SKM-1 treated with dmso at 0.1 percent for 144 hours (cell line): ENCODE data around the gene EEF1A1.
"Not testable (repeated sequence)": the region's sequence is repeated elsewhere in the genome, so short reads cannot be mapped to it uniquely, and the experiment has no call there.

Source experiments
- DNase-seq: peaks from one replicate; lab custom pipeline; 2025; ENCODE audit not compliant: unreplicated experiment; lab: John Stamatoyannopoulos, UW

Gene EEF1A1

DNA sequence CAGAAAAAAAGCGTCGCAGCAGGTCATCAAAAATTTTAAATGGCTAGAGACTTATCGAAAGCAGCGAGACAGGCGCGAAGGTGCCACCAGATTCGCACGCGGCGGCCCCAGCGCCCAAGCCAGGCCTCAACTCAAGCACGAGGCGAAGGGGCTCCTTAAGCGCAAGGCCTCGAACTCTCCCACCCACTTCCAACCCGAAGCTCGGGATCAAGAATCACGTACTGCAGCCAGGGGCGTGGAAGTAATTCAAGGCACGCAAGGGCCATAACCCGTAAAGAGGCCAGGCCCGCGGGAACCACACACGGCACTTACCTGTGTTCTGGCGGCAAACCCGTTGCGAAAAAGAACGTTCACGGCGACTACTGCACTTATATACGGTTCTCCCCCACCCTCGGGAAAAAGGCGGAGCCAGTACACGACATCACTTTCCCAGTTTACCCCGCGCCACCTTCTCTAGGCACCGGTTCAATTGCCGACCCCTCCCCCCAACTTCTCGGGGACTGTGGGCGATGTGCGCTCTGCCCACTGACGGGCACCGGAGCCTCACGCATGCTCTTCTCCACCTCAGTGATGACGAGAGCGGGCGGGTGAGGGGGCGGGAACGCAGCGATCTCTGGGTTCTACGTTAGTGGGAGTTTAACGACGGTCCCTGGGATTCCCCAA is at the start of gene EEF1A1:
EEF1A1 (minus strand) TSS at position 345 of the 663 bp plus-strand sequence. CDS start 1,006 bp downstream, outside the sequence.
- peak; percentile 99 for DNase-seq

DNA sequence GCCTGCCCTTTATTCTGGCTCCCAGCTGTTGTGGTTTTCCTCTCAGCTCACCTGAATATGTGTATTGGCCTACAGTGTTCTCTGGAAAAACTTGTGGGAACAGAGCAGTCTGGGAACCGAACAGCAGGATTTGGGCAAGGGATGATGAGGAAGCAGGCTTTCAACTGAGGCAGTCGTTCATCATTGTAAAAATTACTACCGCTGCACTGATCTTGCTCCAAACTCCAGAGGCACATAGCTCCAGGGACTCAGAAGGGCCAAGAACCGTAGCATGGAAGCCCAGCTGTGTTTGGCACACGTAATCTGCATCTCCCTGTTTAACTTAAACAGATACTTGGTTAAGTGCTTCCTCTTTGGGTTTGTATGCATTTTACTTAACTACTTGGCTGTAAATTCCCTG is 48.3 kb upstream of the EEF1A1 start:
- no peak for DNase-seq

DNA sequence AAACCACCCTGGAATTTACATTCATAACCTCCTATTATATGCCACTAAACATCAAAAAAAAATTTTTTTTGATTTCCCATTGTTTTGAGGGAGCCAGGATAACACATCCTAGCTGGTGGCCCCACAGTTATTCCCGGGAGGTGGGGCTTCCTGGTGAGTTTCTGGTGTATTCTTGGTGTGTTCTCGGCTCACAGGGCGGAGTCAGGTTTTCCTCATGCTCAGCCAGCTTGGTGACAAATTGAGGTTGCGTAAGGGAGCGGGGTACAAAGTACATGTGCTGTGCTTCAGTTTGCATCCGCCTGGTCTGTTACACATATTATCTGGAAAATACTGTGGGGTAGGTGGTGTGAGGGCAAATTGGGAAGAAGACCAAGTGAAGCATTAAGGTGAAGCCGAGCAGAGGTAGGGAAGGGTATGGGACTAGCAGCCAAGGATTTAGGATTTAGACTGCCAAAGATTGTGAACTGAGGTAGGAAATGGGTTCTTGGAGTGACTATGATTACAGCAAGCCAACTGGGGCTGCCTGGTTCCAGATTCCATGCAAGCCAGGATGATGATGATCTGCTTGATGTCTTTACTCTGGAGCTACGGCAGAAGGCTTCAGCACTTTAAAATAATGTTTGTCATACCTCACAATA is 46.2 kb upstream of the EEF1A1 start:
- DNase-seq, result peak; percentile 10

DNA sequence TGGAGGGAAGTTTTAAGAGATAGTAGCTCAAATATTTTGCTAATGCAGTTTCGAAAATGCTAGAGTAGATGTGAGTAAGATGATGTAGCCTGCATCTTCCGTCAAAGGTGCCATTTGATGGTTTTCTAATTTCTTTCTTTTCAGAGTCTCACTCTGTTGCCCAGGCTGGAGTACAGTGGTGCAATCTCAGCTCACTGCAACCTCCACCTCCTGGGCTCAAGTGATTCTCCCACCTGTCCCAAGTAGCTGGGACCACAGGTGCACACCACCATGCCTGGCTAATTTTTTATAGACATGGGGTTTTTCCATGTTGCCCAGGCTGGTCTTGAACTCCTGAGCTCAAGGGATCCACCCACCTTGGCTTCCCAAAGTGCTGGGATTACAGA is 45.6 kb upstream of the EEF1A1 start:
- not testable (repeated sequence) for DNase-seq

DNA sequence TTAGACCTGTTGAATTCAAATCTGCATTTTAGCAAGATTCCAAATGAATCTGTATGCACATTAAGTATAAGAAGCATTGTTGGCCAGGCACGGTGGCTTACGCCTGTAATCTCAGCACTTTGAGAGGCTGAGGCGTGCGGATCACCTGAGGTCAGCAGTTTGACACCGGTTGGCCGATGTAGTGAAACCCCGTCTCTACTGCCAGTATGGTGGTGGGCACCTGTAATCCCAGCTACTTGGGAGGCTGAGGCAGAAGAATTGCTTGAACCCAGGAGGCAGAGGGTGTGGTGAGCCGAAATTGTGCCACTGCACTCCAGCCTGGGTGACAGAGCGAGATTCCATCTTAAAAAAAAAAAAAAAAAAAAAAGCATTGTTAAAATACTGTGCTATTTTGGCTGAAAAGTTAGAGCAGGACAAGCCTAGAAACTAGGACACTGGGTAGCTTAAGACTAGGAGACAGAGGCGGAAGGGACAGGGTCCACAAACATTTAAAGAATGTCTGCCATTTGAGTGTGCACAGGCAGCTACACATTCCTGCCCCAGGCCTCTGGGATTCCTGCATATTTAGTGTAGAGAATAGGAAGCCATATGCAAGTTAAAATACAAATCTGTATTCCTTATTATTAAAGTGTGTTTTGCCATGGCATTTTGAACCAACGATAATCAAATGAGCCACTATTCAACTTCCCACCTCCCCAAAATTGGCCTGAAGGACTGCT is 45.1 kb upstream of the EEF1A1 start:
- DNase-seq, result no peak

DNA sequence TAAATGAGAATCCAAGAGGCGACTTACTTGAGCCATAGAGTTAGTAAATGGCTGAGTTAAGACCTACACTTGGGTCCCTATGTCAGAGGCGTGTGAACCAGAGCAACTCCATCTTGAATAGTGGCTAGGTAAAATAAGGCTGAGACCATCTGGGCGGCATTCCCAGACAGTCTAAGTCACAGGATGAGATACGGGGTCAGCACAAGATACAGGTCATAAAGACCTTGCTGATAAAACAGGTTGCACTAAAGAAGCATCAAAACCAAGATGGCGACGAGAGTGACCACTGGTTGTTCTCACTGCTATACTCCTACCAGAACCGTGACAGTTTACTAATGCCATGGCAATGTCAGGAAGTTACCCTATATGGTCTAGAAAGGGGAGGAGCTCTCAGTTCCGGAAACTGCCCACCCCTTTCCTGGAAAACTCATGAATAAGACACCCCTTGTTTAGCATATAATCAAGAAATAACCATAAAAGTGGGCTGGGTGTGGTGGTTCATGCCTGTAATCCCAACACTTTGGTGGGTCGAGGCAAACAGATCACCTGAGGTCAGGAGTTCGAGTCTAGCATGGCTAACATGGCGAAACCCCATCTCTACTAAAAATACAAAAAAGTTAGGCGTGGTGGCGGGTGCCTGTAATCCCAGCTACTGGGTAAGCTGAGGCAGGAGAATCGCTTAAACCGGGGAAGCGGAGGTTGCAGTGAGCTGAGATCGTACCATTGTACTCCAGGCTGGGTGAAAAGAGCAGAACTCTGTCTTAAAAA is 43.9 kb upstream of the EEF1A1 start:
- DNase-seq, result no peak

DNA sequence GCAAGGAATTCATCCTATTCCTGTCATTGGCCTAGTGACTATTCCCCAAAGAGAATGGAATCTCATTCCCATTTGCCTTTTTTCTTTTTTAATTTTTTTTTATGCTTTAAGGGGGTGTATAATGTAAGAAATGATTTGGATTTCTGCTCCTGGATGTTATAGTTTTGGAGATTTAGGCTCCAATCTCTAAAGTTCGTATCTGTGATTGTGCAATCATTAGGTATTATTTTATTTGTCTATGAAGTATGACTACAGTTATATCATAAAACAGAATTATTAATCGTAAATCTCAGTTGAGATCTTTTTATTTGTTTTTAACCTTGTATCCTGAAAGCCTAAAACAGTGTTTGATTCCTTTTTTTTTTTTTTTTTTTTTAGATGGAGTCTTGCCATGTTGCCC is 41.7 kb upstream of the EEF1A1 start:
- DNase-seq, result no peak

DNA sequence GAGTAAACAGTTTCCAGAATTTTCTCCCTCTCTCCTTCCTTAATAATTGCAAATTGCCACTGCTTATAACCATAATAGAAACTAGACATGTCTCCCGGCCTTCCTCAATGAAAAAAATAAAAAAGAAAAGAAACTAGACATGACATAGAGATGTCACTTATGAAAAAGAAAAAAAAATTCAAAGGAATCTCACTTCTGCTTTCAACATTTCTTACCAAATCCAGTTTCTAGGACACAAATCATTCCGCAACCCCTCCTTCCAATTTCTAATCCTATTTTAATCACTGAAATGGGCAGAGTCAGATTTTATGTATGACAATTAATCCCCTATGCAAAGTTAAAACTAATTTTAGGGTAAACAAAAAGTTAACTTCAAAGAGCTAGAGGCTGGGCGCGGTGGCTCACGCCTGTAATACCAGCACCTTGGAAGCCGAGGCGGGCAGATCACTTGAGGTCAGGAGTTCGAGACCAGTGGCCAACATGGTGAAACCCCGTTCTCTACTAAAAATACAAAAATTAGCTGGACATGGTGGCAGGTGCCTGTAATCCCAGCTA is 40.1 kb upstream of the EEF1A1 start:
- DNase-seq, result no peak

DNA sequence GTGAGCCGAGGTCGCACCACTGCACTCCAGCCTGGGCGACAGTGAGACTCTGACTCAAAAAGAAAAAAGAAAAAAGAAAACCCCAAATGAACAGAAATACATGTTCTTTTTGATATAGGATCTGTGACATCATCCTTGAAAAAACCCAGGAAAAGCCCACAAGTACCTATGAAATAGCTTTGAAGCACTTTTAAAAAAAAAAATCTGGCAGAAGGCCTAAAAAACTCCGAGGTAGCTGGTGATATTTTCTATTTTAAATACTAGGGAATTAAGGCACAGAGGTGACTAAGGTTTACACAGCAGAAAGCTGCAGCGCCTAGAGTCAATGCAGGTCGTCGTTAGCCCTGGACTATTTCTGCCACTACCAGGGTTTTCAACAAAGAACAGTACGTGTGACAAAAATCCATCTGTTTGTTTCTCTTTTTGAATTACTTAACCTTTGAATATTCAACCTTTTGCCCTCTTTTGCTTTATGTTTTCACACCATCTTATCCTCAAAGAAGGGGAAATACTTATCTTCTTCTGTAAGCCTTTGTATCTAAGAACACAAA is 39.4 kb upstream of the EEF1A1 start:
- no peak for DNase-seq

DNA sequence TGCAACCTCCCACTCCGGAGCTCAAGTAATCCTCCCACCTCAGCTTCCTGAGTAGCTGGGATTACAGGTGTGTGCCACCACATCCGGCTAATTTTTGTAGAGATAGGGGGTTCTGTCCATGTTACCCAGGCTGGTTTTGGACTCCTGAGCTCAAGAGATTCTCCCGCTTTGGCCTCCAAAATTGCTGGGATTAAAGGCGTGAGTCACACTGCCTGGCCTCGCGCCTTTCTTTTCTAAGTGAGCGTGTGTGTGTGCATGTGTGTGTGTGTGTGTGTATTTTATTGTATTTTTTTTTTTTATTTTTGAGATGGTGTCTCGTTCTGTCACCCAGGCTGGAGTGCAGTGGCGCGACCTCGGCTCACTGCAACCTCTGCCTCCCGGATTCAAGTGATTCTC is 38.6 kb upstream of the EEF1A1 start:
- DNase-seq, result not testable (repeated sequence)

DNA sequence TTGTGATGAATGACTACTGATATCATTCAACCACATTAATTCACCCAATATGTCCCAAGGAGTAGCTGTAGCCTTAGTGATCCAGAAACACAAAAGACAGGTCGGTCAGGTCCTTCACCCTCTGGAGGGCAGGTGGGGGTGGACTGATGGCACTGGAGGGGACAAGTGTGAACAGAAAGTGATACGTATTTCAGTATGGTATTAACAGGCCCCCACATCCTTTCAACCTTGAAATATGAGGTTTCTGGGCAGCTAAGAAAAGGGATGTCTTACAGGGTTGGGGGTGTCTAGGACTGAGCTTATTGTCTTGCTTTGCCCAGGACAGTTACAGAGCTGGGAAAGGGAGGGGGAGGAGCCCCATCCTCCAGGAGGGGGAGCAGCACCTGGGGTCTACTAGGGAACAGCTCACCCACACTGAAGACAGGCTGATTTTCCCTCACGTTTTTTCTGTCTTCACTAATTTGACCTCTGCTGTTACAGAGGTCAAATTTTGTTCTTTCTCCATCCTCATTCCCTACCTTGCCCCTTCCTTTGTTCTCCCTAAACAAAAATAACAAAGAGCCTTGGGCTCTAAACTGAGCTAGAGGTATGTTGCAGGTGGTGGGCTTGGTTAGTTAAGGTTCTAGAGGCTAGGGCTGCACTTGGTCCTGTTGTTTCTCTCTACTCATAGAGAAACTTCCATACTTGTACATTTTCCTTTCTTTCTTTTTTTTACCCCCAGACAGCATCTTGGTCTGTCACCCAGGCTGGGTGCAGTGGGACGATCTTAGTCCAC is 38.0 kb upstream of the EEF1A1 start:
- no peak for DNase-seq

DNA sequence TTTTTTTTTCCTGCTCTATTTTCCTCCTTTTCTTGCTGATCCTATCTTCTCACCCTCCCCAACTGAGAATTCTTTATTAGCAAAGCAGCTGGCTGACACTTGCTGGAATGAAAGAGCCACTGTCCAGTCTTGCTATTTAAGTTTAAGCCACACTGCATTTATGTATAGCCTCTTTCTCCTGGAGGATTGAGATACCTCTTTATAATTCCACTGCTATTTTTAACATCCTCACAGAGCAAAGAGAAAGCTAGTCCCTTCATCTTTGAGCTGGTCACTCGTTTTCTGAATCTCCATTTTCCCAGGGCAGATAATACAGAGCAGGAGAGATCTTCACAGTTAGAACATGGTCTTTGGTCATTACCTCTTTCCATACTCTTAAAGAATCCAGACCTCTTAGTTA is 36.0 kb upstream of the EEF1A1 start:
- no peak for DNase-seq

DNA sequence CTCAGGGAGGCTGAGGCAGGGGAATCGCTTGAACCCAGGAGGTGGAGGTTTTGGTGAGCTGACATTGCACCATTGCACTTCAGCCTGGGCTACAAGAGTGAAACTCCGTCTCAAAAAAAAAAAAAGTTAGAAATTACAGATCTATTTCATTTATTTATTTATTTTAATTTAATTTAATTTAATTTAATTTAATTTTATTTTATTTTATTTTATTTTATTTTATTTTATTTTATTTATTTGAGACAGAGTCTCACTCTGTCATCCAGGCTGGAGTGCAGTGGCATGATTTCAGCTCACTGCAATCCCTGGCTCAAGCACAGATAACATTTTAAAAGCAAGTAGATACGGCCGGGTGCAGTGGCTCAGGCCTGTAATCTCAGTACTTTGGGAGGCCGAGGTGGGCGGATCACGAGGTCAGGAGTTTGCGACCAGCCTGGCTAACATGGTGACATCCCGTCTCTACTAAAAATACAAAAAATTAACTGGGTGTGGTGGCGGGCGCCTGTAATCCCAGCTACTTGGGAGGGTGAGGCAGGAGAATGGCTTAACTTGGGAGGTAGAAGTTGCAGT is 34.6 kb upstream of the EEF1A1 start:
- DNase-seq, result not testable (repeated sequence)

DNA sequence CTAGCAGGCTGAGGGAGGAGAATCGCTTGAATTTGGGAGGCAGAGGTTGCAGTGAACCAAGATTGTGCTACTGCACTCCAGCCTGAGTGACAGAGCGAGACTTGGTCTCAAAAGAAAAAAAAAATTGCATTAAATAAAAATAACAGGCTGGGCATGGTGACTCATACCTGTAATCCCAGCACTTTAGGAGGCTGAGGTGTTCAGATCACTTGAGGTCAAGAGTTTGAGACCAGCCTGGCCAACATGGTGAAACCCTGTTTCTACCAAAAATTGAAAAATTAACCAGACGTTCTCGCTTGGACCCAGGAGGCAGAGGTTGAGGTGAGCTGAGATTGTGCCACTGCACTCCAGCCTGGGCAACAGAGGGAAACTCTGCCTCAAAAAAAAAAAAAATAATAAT is 30.3 kb upstream of the EEF1A1 start:
- DNase-seq, result not testable (repeated sequence)

DNA sequence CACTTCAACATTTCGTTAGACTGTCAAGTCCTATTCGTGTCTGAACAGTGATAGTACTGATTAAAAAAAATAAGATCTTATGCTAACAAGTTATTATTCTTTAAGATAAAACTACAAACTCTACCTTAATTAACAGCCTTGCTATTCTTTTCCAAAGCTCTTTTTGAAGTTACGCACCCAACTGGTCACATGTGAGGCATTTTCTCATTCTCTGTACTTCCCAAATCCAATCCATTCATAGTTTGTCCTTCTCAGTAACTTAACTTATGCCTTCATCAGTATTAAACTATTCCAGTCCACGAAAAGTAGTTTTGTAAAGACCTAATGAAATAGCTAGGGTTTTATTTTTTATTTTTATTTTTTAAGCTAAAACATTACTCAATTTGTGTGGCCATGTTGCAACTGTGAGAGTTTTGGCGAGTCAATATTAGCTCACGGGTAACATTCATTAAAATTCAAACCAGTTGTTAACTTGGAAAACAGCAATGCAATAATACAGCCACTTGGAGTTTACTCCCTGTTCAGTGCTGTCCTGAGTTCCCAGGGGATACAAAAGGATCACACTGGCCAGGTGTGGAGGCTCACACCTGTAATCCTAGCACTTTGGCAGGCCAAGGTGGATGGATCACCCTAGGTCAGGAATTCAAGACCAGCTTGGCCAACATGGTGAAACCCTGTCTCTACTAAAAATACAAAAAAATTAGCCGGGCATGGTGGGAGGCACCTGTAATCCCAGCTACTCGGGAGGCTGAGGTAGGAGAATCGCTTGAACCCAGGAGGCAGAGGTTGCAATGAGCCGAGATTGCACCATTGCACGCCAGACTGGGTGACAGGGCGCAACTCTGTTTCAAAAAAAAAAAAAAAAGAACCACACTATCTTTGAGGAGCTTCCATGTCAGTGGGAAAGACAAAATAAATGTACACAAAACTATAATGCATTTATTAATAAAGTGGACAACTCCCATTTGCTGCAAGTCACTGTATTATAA is 27.9 kb upstream of the EEF1A1 start:
- no peak for DNase-seq

DNA sequence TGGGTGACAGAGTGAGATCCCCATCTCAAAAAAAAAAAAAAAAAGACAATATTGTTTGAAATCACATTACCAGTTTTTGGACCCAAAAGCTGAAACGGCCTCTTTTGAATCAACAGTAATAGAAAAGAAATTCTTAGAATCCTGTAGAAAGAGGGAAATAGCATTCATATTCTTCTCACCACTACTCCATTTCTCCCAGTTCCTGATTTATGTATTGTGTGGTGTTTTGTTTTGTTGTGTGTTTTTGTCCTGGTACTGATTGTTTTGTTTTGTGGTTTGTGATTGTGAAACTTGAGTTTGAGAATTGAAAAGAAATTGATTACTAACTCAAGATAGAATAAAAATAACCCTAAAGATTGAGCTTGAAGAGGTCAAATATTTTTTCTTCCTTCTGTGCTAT is 26.2 kb upstream of the EEF1A1 start:
- DNase-seq, result no peak

DNA sequence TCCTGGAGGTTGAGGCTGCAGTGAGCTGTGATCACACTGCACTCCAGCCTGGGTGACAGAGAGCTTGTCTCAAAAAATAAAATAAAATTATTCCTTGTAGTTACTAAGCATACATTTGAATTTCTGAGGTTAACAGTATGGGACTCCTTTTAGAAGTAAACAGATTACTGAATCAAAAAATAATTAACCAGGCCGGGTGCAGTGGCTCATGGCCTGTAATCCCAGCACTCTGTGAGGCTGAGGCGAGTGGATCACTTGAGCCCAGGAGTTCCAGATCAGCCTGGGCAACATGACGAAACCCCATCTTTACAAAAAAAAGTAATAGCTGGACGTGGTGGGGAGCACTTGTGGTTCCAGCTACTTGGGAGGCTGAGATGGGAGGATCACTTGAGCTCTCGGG is 22.1 kb upstream of the EEF1A1 start:
- DNase-seq, result no peak

DNA sequence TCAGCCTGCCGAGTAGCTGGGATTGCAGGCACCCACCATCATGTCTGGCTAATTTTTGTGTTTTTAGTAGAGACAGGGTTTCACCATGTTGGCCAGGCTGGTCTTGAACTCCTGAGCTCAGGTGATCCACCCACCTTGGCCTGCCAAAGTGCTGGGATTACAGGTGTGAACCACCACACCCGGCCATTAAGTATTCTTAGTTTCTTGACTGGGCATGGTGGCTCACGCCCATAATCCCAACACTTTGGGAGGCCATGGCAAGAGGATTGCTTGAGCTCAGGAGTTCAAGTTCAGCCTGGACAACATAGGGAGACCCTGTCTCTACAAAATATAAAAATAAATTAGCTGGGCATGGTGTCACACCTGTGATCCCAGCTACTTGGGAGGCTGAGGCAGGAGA is 21.6 kb upstream of the EEF1A1 start:
- DNase-seq, result not testable (repeated sequence)
